Measurements from ENCODE around the gene OPCML.

OPCML gene

DNA sequence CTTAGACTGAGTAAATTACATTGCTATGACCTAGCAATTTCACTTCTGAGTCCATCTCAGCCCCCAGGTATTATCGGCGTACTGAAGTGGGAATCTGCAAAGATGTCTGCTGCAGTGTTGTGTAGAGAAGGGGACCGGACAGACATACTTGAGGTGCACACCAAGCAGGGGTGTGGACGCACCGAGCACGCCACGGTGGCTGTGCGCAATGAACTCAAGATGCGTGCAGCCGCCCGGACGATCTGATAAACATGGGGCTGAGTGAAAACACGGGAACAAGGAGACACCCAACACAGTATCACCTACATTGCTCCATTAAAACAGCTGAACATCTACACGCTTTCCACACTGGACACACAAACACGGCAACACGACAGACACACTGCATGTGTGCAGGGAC, 454.3 kb downstream of the OPCML start:
- Histone ChIP-seq H3K9ac (ENCODE audit: low read length) (no peak overlapping the region), H3K27me3 (ENCODE audit: low read length) (no peaks in the 10 kb centered on the region), H3K79me2 (ENCODE audit: insufficient read depth, low read length) (no peaks in the 10 kb centered on the region), H3K9me3 (ENCODE audit: insufficient read depth, low read length) (no peaks in the 10 kb centered on the region), H3K9me2 (replicated peaks; ENCODE audit: insufficient read depth, low read length) (no peaks in the 10 kb centered on the region), H2AFZ (ENCODE audit: low read depth, low read length, severe bottlenecking) (no peak overlapping the region), H3F3A (ENCODE audit: insufficient read depth) (no peaks in the 10 kb centered on the region), H3K36me3 (ENCODE audit: low read length) (no peaks in the 10 kb centered on the region), H4K20me1 (ENCODE audit: low read depth, low read length) (no peaks in the 10 kb centered on the region), H3K27ac (ENCODE audit: low read depth, low read length) (no peak overlapping the region), H3K4me2 (ENCODE audit: low read depth, low read length, poor library complexity, severe bottlenecking) (no peak overlapping the region), H3K4me3 (ENCODE audit: insufficient read depth, low read length, poor library complexity, severe bottlenecking) (no peak overlapping the region)
- TF ChIP-seq EZH2phosphoT487 (conservative IDR thresholded peaks at IDR 0.05; ENCODE audit: low read length), result no peak
- TF ChIP-seq, protein P1, sequence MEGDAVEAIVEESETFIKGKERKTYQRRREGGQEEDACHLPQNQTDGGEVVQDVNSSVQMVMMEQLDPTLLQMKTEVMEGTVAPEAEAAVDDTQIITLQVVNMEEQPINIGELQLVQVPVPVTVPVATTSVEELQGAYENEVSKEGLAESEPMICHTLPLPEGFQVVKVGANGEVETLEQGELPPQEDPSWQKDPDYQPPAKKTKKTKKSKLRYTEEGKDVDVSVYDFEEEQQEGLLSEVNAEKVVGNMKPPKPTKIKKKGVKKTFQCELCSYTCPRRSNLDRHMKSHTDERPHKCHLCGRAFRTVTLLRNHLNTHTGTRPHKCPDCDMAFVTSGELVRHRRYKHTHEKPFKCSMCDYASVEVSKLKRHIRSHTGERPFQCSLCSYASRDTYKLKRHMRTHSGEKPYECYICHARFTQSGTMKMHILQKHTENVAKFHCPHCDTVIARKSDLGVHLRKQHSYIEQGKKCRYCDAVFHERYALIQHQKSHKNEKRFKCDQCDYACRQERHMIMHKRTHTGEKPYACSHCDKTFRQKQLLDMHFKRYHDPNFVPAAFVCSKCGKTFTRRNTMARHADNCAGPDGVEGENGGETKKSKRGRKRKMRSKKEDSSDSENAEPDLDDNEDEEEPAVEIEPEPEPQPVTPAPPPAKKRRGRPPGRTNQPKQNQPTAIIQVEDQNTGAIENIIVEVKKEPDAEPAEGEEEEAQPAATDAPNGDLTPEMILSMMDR (IDR thresholded peaks at IDR 0.05; ENCODE audit: insufficient read depth, low read length, poor library complexity, severe bottlenecking), result no peak

DNA sequence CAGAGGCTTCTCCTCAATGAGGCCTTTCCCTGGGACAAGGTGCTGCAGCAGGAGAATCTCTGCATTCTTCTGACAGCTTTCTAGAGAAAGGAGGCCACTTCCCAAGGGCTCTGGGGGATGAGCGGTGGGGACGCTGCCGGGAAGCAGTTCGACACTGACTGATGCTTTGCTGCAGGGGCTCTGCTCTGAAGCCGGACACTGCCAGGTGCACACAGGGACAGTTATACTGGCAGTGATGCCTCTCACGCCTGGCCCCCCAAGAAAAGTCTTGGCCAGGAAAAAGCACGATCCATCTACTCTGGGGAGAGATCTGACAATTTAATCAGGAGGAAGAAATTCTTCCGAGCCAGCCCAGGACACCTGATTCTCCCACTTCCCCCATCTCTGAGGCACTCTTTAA, 456.9 kb downstream of the OPCML start:
- Histone ChIP-seq H3K79me2 (ENCODE audit: insufficient read depth, low read length) (no peaks in the 10 kb centered on the region), H4K20me1 (ENCODE audit: low read depth, low read length) (no peaks in the 10 kb centered on the region), H3K27me3 (ENCODE audit: low read length) (no peaks in the 10 kb centered on the region), H2AFZ (ENCODE audit: low read depth, low read length, severe bottlenecking) (no peak overlapping the region), H3K9me3 (ENCODE audit: insufficient read depth, low read length) (no peaks in the 10 kb centered on the region), H3K36me3 (ENCODE audit: low read length) (no peaks in the 10 kb centered on the region), H3K4me3 (ENCODE audit: insufficient read depth, low read length, poor library complexity, severe bottlenecking) (no peak overlapping the region), H3K9ac (ENCODE audit: low read length) (no peak overlapping the region), H3K4me2 (ENCODE audit: low read depth, low read length, poor library complexity, severe bottlenecking) (no peak overlapping the region), H3F3A (ENCODE audit: insufficient read depth) (no peaks in the 10 kb centered on the region), H3K9me2 (replicated peaks; ENCODE audit: insufficient read depth, low read length) (no peaks in the 10 kb centered on the region), H3K27ac (ENCODE audit: low read depth, low read length) (no peak overlapping the region)
- TF ChIP-seq EZH2phosphoT487 (conservative IDR thresholded peaks at IDR 0.05; ENCODE audit: low read length), result no peak

DNA sequence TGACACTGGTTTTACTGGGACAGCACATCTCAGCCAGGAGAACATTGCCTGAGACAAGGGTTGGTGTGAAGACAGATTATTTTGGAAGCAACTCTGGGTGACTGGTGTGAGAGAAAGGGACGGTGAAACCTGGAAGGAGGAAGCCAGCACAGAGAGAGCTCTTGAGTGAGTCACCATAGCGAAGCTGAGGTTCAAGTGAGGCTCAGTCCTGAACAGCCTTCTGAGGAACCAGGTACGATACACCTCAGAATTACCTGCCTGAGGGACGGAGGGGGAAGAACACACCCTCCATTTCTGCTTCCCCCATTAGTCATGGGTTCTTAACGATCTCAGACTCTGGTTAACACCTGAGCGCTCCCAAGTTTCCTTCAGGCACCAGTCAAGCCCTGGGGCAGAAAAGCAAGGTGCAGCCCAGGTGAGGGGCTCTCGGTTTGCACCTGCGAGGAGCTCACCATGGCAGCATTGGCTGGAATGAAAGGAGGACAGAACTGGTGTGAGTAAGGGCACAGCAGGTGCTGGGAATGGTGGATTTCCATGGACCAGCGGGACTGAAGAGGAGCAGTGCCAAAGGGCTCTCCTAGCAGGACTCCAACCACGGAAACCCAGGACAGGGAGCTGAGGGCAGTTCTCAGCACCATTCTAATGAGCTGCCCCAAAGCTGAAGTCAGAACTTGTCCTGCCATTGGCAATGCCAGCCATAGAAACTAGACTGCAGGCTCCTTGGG, 459.3 kb downstream of the OPCML start:
- TF ChIP-seq EZH2phosphoT487 (conservative IDR thresholded peaks at IDR 0.05; ENCODE audit: low read length), result no peak
- TF ChIP-seq, protein P1 (IDR thresholded peaks at IDR 0.05; ENCODE audit: insufficient read depth, low read length, poor library complexity, severe bottlenecking), result no peak
- no peak overlapping the region for H2AFZ ChIP-seq (ENCODE audit: low read depth, low read length, severe bottlenecking)
- H3K9me2 ChIP-seq (replicated peaks; ENCODE audit: insufficient read depth, low read length), result no peaks in the 10 kb centered on the region
- H3K4me3 ChIP-seq (ENCODE audit: insufficient read depth, low read length, poor library complexity, severe bottlenecking), result no peak overlapping the region
- no peak overlapping the region for H3K9ac ChIP-seq (ENCODE audit: low read length)
- H3K9me3 ChIP-seq (ENCODE audit: insufficient read depth, low read length), result no peaks in the 10 kb centered on the region
- H4K20me1 ChIP-seq (ENCODE audit: low read depth, low read length), result no peaks in the 10 kb centered on the region
- no peaks in the 10 kb centered on the region for H3K79me2 ChIP-seq (ENCODE audit: insufficient read depth, low read length)
- H3K36me3 ChIP-seq (ENCODE audit: low read length), result no peaks in the 10 kb centered on the region
- H3K27me3 ChIP-seq (ENCODE audit: low read length), result no peaks in the 10 kb centered on the region
- no peak overlapping the region for H3K4me2 ChIP-seq (ENCODE audit: low read depth, low read length, poor library complexity, severe bottlenecking)
- no peak overlapping the region for H3K27ac ChIP-seq (ENCODE audit: low read depth, low read length)
- no peaks in the 10 kb centered on the region for H3F3A ChIP-seq (ENCODE audit: insufficient read depth)

GRCh38 chr11:133072378-133072777, 459.9 kb downstream of the OPCML start:
- Histone ChIP-seq H3K9me2 (replicated peaks; ENCODE audit: insufficient read depth, low read length) (no peaks in the 10 kb centered on the region), H2AFZ (ENCODE audit: low read depth, low read length, severe bottlenecking) (no peak overlapping the region), H3K79me2 (ENCODE audit: insufficient read depth, low read length) (no peaks in the 10 kb centered on the region), H3K9me3 (ENCODE audit: insufficient read depth, low read length) (no peaks in the 10 kb centered on the region), H3K27me3 (ENCODE audit: low read length) (no peaks in the 10 kb centered on the region), H3K36me3 (ENCODE audit: low read length) (no peaks in the 10 kb centered on the region), H3F3A (ENCODE audit: insufficient read depth) (no peaks in the 10 kb centered on the region), H3K4me2 (ENCODE audit: low read depth, low read length, poor library complexity, severe bottlenecking) (no peak overlapping the region), H4K20me1 (ENCODE audit: low read depth, low read length) (no peaks in the 10 kb centered on the region), H3K9ac (ENCODE audit: low read length) (no peak overlapping the region), H3K27ac (ENCODE audit: low read depth, low read length) (no peak overlapping the region), H3K4me3 (ENCODE audit: insufficient read depth, low read length, poor library complexity, severe bottlenecking) (no peak overlapping the region)
- TF ChIP-seq, protein P1 (IDR thresholded peaks at IDR 0.05; ENCODE audit: insufficient read depth, low read length, poor library complexity, severe bottlenecking), result no peak
- no peak for TF ChIP-seq EZH2phosphoT487 (conservative IDR thresholded peaks at IDR 0.05; ENCODE audit: low read length)
